Liver (tissue), 9 donors: ENCODE results near the gene SELENOP. TPM values are rescaled to one million over a fixed set of nuclear protein-coding genes. Genes with fewer than 3 reads are reported as not detected.

Experiments used
- DNase-seq: peaks from one replicate; pipeline ENCODE4 v3.0.0-alpha.2; 2017; ENCODE audit warnings: low spot score
- H3K27ac ChIP-seq, 2 donors: one replicate each; pipeline ENCODE4 v1.7.0; 2013; ENCODE audit warnings: inconsistent platforms in 2 of 2, low read length in 2 of 2, control low read depth in 1 of 2, low read depth in 1 of 2, mild to moderate bottlenecking in 1 of 2
- H3K27me3 ChIP-seq, 4 donors: one replicate each; pipeline versions ENCODE4 v1.6.1 to v1.7.0; 2013; ENCODE audit warnings: low read length in 3 of 4, inconsistent platforms in 1 of 4, mild to moderate bottlenecking in 1 of 4, moderate library complexity in 1 of 4; ENCODE audit not compliant: control insufficient read depth in 4 of 4, insufficient read depth in 4 of 4
- H3K36me3 ChIP-seq, 4 donors: one replicate each; pipeline versions ENCODE4 v1.6.1 to v1.7.0; 2013; ENCODE audit warnings: low read length in 3 of 4, mild to moderate bottlenecking in 3 of 4, low read depth in 1 of 4, moderate library complexity in 1 of 4; ENCODE audit not compliant: control insufficient read depth in 4 of 4, insufficient read depth in 3 of 4
- H3K4me1 ChIP-seq, 4 donors: one replicate each; pipeline versions ENCODE4 v1.6.1 to v1.7.0; 2013; ENCODE audit warnings: low read length in 3 of 4, mild to moderate bottlenecking in 3 of 4, moderate library complexity in 1 of 4; ENCODE audit not compliant: control insufficient read depth in 4 of 4, insufficient read depth in 4 of 4
- H3K4me3 ChIP-seq, 3 donors: one replicate each; pipeline versions ENCODE4 v1.6.1 to v1.7.0; 2013; ENCODE audit warnings: low read length in 3 of 3, control low read depth in 1 of 3, low read depth in 1 of 3, mild to moderate bottlenecking in 1 of 3
- H3K9ac ChIP-seq, 2 donors: one replicate each; pipeline ENCODE4 v1.7.0; 2013; ENCODE audit warnings: low read length in 2 of 2, mild to moderate bottlenecking in 2 of 2, moderate library complexity in 2 of 2, control low read depth in 1 of 2, low read depth in 1 of 2
- H3K9me3 ChIP-seq, 4 donors: one replicate each; pipeline versions ENCODE4 v1.6.1 to v1.7.0; 2013; ENCODE audit warnings: low read length in 3 of 4; ENCODE audit not compliant: control insufficient read depth in 4 of 4
- ATF3 ChIP-seq: IDR thresholded peaks from 2 replicates; pipeline ENCODE4 v1.6.1; 2016; ENCODE audit warnings: antibody characterized with exemption
- EGR1 ChIP-seq, 2 donors: IDR thresholded peaks; 2 replicates each; pipeline ENCODE4 v1.6.1; 2016 to 2018; ENCODE audit warnings: antibody characterized with exemption in 2 of 2, low read depth in 2 of 2
- FOXA2 ChIP-seq: IDR thresholded peaks from 2 replicates; pipeline ENCODE4 v1.6.1; 2016; ENCODE audit warnings: antibody characterized with exemption
- GABPA ChIP-seq, 2 donors: IDR thresholded peaks in 1 of 2; conservative IDR thresholded peaks in 1 of 2; 2 replicates each; pipeline ENCODE4 v1.6.1; 2016; ENCODE audit warnings: antibody characterized with exemption in 2 of 2, mild to moderate bottlenecking in 1 of 2, moderate library complexity in 1 of 2
- HNF4A ChIP-seq, 2 donors: conservative IDR thresholded peaks; 2 replicates each; pipeline ENCODE4 v1.6.1; 2016; ENCODE audit warnings: antibody characterized with exemption in 2 of 2, mild to moderate bottlenecking in 2 of 2
- HNF4G ChIP-seq: IDR thresholded peaks from 2 replicates; pipeline ENCODE4 v1.6.1; 2016; ENCODE audit warnings: antibody characterized with exemption
- JUND ChIP-seq, 2 donors: IDR thresholded peaks; 2 replicates each; pipeline ENCODE4 v1.6.1; 2016; ENCODE audit warnings: antibody characterized with exemption in 2 of 2
- MAX ChIP-seq: IDR thresholded peaks from 2 replicates; pipeline ENCODE4 v1.6.1; 2016; ENCODE audit warnings: antibody characterized with exemption
- RAD21 ChIP-seq, 2 donors: IDR thresholded peaks; 2 replicates each; pipeline ENCODE4 v1.6.1; 2016; ENCODE audit warnings: antibody characterized with exemption in 2 of 2, mild to moderate bottlenecking in 2 of 2
- RXRA ChIP-seq, 2 donors: IDR thresholded peaks; 2 replicates each; pipeline ENCODE4 v1.6.1; 2017 to 2018; ENCODE audit warnings: antibody characterized with exemption in 2 of 2, mild to moderate bottlenecking in 1 of 2
- SP1 ChIP-seq: IDR thresholded peaks from 2 replicates; pipeline ENCODE4 v1.6.1; 2018; ENCODE audit warnings: antibody characterized with exemption, mild to moderate bottlenecking
- YY1 ChIP-seq: IDR thresholded peaks from 2 replicates; pipeline ENCODE4 v1.6.1; 2016; ENCODE audit warnings: antibody characterized with exemption, mild to moderate bottlenecking
- ZBTB33 ChIP-seq: IDR thresholded peaks from 2 replicates; pipeline ENCODE4 v1.6.1; 2016; ENCODE audit warnings: antibody characterized with exemption
- WGBS: extraction: QIAGEN DNeasy Blood & Tissue Kit; methylation state at CpG from one replicate; pipeline ENCODE4 v1.1.7; 2013; 5-methylcytosine and 5-hydroxymethylcytosine counted together
- polyA plus RNA-seq, 2 donors: library from polyadenylated mRNA; stranded (reverse) in 1 of 2; unstranded in 1 of 2; fragments of 200-250 nt in 1 of 2; fragments of >200 nt in 1 of 2; fragmentation: Nextera tagmentation in 1 of 2; extraction: Ambion mirVana in 1 of 2; gene quantifications; one replicate each; pipeline versions ENCODE4 v1.2.1 to v1.2.3, GENCODE V29; 2013 to 2015
- total RNA-seq, 2 donors: library from RNA; depleted of rRNA; stranded (reverse); fragments of >200 nt; gene quantifications; one replicate each; pipeline ENCODE4 v1.2.3, GENCODE V29; 2014
- donor health status: healthy.
- donor health status: healthy.
- donor health status: healthy.
- donor health status: healthy.
- donor health status: healthy.

Gene SELENOP
- total and polyA plus RNA-seq, 4 donors, result 880 to 1,788 (median 1,360) TPM

- WGBS, result 22% methylated on average over 7 of the region's 7 CpGs
- no peak for DNase-seq
- no peak overlapping the region for H3K4me3 ChIP-seq
- peak overlapping the region in 1 of 2 donors; percentile 16 for H3K9ac ChIP-seq
- H3K4me1 ChIP-seq, result peaks cover 8 to 17% (median 13%) of the 10 kb centered on the region in 4 donors
- no peaks in the 10 kb centered on the region for H3K9me3 ChIP-seq
- no peaks in the 10 kb centered on the region for H3K36me3 ChIP-seq
- no peaks in the 10 kb centered on the region for H3K27me3 ChIP-seq
- peak overlapping the region in 1 of 2 donors; percentile 36 for H3K27ac ChIP-seq
- no peak for TF ChIP-seq YY1
- no peak for TF ChIP-seq EGR1 (IDR thresholded peaks at IDR 0.05; ENCODE audit: low read depth in 2 of 2)
- TF ChIP-seq JUND (IDR thresholded peaks at IDR 0.05), result no peak
- no peak for TF ChIP-seq HNF4G
- no peak for TF ChIP-seq MAX
Measured at GRCh38 chr5:42858687-42859086, 47.0 kb upstream of the SELENOP start.

GRCh38 chr5:42858031-42858643 lies 46.4 kb upstream of the SELENOP start:
- no peak for TF ChIP-seq RXRA (IDR thresholded peaks at IDR 0.05)
- TF ChIP-seq HNF4G, result no peak
- TF ChIP-seq ZBTB33, result no peak
- TF ChIP-seq GABPA (IDR thresholded peaks at IDR 0.05 in 1 of 2, conservative IDR thresholded peaks at IDR 0.05 in 1 of 2), result no peak
- no peak for TF ChIP-seq SP1
- no peak overlapping the region for H3K4me3 ChIP-seq
- H3K27me3 ChIP-seq, result no peaks in the 10 kb centered on the region
- peaks cover 8 to 18% (median 13%) of the 10 kb centered on the region in 4 donors for H3K4me1 ChIP-seq
- DNase-seq, result no peak
- WGBS, result 6% methylated on average over 1 of the region's 1 CpG
- H3K27ac ChIP-seq, result peak overlapping the region in 1 of 2 donors; percentile 36
- no peak overlapping the region for H3K9ac ChIP-seq
- no peaks in the 10 kb centered on the region for H3K36me3 ChIP-seq
- H3K9me3 ChIP-seq, result no peaks in the 10 kb centered on the region

- Histone ChIP-seq H3K4me3 (no peak overlapping the region), H3K4me1 (peaks cover 8 to 18% (median 13%) of the 10 kb centered on the region in 4 donors), H3K27me3 (no peaks in the 10 kb centered on the region), H3K9ac (no peak overlapping the region), H3K27ac (no peak overlapping the region), H3K36me3 (no peaks in the 10 kb centered on the region), H3K9me3 (no peaks in the 10 kb centered on the region)
- 50% methylated on average over 2 of the region's 2 CpGs for WGBS
- DNase-seq, result no peak
- TF ChIP-seq JUND (IDR thresholded peaks at IDR 0.05) (no peak), EGR1 (IDR thresholded peaks at IDR 0.05; ENCODE audit: low read depth in 2 of 2) (no peak), MAX (no peak), RAD21 (IDR thresholded peaks at IDR 0.05) (no peak), ATF3 (no peak), ZBTB33 (no peak), FOXA2 (no peak), HNF4A (conservative IDR thresholded peaks at IDR 0.05) (no peak), YY1 (no peak)
Measured at GRCh38 chr5:42855811-42856210, 44.1 kb upstream of the SELENOP start.
